NCI-H2107 treated with DMSO at 0.1 percent for 48 hours (cell line): ENCODE results near the gene YIPF3.
"Not testable (repeated sequence)": the region's sequence is repeated elsewhere in the genome, so short reads cannot be mapped to it uniquely, and the experiment has no call there.

ENCODE experiments used
- DNase-seq: peaks from one replicate; lab custom pipeline; 2025; ENCODE audit not compliant: unreplicated experiment; lab: John Stamatoyannopoulos, UW

Gene YIPF3

DNA sequence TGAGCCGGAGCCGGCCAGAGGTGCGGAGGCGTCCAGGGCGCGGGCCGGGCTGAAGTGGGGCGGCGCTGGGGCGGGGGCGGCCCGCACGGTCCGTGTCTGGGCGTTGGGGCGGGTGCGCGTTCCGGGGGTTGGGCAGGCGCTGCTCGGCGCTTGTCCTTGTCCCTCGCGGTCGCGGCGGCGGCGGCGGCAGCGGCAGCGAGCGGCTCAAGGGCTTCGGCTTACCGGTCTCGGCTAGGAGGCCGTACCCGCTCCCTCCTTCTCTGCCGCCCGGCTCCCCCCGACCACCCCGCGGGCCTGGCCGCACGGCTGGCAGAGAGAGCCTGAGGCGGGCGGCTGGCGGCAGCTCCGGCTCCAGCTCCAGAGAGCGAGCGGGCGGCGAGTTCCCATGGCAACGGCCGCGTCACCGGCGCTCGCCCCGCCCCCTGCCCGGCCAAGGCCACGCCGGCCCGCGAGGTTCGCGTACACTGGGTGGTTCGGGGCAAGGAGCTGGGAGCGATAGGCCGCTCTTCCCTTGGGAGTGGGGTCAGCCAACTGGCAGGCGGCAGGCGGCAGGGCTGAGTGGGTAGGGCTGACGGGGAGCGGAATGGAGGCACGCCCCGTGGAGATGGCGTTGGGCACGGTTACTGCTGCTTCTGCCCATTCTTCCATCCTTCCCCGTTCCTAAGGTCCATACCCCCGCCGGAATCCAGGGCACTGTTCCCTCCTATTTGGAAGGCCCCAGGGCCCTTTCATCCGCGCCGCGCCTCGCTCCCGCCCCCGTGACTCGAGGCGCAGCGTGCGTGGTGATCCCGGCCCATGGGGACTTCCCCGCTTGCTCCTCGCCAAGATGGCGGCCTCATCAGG is 6.5 kb downstream of the YIPF3 start, which contains the start of gene LRRC73:
Gene LRRC73 (minus strand): TSS at position 363 of the 843 bp plus-strand sequence. CDS start 561 bp downstream, outside the sequence.
- DNase-seq = no peak

DNA sequence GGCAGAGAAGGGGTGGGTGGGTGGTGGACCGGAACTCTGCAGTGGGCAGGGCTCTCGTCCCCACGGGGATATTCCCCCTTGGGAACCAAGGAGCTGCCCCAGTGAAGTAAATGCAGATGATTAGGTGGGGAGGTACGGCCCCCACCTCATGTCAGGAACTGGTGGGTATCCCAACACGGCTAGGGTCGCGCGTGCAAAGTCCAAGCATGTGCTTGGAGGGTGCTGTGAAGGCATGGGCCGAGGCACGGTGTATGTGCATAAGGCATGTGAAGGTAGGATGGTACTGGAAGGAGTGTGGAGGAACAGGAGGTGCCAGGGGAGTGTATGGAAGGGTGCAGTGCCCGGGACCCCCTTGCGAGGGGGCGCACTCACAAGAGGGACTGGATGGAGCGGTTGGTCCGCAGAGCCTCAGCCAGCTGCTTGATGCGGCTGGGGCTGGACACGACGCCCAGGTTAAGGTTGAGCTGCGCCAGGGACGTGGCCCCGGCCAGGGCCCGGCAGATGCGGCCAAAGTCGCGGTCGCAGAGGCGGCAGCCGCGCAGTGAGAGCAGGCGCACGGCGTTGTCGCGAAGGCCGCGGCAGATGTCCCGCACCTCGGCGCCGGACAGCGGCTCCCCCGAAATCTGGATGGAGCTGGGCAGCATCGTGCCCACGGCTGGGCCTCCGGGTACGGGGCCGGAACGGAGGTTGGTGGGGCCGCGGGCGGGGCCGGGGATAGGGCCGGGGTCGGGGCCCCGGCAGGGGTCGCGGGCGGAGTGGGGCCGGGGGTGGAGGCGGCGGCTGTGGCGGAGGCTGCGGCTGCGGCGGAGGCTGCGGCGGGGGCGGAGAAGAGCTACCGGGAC is 7.4 kb downstream of the YIPF3 start:
- no peak for DNase-seq

DNA sequence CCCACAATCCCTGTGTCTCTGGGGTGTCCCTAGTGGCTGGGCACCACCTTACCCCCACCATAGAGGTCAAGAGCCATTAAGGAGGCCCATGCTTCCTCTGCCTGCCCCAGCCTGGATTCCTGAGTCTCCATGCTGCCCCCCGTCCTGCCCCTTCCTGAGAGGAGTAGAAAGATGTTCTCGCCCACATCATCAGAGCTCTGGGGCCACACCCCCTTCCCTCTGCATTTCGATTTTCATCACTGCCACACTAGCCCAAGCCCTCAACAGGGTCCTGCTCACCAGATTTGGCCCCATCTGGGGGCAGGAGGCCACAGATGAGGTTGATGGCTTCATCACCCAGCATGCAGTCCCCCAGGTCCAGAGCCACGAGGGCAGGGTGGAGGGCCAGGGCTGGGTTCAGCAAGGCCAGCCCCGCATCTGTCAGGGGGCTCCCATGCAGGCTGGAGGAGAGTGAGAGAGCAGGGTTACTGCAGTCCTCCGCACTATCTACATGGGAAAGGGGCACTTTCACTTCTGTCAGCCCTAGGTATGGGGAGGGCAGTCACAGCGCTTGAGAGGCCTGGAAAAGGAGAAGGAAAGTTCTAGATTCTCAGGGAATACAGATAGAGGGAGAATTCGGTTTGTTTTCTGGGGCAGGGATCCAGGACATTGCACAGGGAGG is 8.1 kb downstream of the YIPF3 start:
- no peak for DNase-seq

DNA sequence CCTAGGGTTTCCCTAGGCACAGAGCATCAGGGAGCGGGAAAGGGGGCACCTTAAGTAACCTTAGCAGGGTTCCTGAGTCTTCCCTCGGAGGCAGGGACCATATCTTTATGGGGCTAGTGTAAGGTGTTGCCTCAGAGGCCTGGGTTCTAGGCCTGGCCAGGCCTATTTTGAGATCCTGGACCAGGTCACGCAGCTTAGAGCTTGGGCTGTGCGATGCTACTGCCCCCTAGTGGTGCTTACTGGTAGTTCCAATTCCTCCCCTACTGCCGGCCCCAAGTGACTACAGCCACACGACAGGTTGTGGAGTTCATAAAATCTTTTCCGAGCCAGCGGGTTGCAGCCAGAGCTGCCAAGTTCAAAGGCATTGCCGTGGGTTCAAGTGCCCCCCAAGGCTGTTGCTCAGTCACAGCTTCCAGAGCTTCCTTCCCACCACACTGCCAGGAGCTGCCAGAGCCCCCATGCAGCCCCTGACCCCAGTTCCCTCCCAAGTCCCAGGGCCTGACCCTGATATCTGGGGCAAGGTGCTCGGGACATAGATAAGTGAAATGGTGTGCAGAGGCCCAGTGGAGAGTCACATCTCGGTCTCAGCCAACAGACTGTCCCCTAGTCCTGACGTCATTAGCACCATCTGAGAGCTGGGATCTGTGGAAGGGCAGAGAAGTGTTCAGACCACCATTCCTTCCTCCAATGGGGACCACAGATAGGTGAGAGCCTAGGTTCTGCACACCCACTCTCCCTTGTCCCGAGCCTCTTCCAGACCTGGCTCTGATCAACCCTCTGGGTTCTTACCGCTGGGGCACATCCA is 9.9 kb downstream of the YIPF3 start:
- peak; percentile 28 for DNase-seq

DNA sequence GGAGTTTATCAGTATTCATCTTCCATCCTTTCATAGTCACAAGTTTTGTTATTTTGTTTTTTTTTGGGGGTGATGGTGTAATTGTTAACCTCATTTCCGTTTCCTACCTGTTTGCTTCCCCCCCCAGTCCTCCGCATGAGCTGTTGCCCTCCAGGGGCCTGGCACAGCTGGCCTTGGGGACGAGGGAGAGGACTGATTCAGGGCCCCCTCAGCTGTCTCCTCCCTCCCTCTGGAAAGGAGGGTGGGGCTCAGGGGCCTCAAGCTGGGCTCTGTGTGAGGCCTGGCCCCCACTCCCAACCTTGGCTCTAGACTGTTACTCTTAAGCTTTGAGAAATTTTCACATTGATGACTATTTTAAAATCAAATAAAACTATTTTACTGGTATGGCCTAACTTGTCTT is 10.6 kb downstream of the YIPF3 start:
- no peak for DNase-seq

DNA sequence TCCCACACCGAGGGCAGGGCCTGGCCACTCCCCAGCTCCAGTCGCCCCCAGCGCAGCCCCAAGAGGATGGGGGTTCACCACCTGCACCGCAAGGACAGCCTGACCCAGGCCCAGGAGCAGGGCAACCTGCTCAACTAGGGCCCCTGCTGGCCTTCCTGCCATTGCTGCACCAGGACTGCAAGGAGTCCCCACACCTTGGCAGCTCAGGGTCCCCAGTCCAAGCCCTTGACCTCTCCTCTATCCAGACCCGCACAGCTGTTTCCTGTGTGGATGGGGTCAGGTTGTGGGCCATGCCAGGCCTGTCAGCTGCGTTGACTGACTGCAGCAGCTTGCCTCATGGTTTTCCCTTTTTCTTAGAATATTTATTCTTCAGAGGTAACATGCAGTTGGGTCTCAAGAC is 11.0 kb downstream of the YIPF3 start:
- no peak for DNase-seq

DNA sequence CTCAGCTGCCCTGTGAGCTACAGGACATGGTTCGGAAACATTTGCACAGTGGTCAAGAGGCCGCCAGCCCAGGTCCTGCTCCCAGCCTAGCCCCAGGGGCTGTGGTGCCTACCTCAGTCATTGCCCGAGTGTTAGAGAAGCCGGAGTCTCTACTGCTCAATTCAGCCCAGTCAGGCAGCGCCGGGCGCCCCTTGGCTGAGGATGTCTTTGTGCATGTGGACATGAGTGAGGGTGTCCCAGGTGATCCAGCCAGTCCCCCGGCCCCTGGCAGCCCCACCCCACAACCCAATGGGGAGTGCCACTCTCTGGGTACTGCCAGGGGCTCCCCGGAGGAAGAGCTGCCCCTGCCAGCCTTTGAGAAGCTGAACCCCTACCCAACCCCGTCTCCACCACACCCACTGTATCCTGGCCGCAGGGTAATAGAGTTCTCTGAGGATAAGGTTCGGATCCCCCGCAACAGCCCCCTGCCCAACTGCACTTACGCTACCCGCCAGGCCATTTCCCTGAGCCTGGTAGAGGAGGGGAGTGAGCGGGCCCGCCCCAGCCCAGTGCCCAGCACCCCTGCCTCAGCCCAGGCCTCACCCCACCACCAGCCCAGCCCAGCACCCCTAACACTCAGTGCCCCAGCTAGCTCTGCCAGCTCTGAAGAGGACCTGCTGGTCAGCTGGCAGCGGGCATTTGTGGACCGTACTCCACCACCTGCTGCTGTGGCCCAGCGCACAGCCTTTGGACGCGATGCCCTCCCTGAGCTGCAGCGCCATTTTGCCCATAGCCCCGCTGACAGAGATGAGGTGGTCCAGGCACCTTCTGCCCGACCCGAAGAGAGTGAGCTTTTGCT is 11.8 kb downstream of the YIPF3 start:
- DNase-seq = no peak

DNA sequence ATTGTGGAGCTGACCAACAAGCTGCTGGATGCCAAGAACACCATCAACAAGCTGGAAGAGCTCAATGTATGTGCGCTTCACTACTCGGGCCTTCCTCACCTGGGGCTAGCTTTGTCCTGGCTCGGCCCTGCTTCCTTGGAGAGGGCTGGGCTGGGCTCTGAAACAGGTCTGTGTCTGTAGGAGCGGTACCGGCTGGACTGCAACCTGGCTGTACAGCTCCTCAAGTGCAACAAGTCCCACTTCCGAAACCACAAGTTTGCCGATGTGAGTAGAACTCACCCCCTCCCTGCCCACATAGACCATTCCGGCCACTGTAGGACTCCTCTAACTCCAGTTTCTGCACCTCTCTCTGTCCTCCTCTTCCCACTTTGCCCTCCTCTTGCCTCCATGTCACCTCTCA is 13.3 kb downstream of the YIPF3 start:
- DNase-seq = no peak

DNA sequence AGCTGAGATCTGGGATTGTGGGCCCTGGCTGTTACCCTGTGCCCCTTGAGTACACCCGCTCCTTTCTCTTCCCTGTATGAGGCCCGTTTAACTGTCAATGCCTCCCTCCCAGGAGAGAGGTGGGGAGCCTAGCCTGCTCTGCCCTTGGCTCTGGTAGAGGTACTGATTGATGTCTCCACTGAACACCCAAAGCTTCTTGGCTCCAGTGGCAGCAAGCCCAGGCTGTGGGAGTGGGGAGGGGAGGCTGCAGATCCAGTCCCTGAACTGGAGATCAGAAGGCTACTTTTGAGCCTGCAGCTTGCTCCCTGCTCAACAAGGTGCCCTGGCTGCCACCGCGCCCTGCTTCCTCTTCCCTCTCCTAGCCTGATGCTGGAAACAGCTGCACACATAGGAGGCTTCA is 14.1 kb downstream of the YIPF3 start:
- no peak for DNase-seq

DNA sequence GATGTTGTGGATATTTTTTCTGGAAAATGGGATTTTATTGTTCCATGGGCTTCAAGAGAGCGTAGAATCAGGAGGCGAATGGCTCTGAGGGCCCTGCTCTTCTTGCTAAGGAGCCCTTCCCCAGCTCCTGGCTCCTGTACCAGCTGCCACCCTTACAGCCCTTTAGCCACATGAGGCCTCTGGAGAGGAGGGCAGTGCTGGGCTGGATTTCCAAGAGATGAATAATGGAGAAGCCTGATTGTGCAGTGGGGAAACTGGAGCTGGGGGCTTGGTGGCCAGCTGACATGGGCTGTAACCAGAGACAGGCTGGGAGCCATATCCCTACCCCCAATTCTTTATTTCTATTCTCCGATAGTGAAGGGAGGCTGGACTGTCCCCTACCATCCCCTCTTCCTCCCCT is 15.8 kb downstream of the YIPF3 start:
- no peak for DNase-seq

DNA sequence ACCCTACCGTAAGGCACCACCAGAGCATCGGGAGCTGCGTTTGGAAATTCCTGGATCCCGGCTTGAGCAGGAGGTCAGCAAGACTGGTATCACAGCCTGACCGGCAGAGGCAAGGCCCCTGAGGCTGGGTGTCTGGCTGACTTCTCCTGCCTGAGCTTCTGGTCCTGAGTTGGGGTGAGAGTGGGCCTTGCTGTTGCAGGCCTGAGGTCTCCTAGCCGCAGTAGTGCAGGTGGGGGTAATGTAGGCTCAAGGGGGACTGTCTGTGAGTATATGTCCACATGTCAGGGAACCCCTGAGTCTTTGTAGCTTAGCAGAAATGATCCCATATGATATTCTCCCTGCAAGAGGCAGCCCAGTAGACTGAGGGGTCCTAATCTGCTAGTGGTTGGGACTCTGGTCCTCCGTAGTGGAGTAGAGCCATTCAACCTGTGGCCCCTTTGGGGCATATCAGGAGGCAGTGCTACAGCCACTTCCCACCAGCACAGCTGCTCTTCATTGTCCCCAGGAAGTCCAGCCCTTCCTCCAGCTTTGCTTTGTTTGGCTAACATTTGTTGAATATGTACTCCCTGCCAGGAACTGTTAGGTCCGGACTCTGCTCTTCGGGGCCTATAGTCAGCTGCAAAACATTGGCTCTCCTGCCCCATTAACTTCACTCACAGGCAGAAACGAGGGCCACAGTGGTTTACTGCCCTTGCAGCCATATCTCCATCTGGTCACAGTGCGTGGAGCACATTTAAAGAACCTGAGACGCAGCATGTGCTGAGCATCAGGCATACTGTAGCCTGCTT is 17.5 kb downstream of the YIPF3 start:
- DNase-seq = no peak

DNA sequence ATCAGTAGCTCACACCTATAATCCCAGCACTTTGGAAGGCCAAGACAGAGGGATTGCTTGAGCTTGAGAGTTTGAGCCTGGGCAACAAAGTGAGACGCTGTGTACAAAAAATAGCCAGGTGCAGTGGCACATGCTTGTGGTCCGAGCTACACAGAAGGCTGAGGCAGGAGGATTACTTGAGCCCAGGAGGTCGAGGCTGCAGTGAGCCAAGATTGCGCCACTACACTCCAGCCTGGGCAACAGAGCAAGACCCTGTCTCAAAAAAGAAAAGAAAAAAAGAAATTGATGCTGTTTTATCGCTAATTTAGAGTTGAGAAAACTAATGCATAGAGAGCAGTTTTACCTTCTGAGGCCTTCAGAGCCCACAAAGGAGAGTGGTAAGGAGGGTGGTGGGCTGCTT is 18.4 kb downstream of the YIPF3 start:
- not testable (repeated sequence) for DNase-seq

DNA sequence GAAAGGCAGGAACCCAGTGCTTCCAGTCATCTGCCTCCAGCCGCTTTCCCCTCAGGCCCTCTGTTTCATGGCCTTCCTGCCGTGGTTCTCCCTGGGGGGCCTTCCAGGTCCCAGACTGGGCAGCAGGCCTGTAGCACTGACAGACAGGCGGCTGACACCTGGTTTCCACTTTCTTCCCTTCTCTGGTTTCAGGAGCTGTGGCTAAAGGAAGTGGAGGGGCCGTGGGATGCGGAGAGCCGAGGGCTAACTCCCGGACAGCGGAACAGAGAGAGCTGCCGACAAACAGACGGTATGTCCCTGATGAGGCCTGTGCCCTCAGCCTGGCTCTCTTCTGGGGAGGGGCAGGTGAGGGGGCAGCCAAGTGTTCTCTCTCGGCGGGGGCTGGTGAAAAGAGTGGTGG is 19.0 kb downstream of the YIPF3 start:
- DNase-seq = no peak

DNA sequence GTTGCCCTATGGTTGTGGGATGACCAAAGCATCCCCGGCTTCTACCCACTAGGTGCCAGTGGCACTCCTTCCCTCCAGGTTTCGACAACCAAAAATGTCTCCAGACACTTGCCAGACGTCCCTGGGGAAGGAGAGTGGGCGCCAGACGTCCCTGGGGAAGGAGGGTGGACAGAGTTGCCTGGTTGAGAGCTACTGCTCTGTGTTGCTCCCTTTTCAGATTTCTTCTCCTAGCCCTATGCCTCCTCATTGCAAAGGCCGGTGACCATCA is 19.7 kb downstream of the YIPF3 start:
- no peak for DNase-seq

DNA sequence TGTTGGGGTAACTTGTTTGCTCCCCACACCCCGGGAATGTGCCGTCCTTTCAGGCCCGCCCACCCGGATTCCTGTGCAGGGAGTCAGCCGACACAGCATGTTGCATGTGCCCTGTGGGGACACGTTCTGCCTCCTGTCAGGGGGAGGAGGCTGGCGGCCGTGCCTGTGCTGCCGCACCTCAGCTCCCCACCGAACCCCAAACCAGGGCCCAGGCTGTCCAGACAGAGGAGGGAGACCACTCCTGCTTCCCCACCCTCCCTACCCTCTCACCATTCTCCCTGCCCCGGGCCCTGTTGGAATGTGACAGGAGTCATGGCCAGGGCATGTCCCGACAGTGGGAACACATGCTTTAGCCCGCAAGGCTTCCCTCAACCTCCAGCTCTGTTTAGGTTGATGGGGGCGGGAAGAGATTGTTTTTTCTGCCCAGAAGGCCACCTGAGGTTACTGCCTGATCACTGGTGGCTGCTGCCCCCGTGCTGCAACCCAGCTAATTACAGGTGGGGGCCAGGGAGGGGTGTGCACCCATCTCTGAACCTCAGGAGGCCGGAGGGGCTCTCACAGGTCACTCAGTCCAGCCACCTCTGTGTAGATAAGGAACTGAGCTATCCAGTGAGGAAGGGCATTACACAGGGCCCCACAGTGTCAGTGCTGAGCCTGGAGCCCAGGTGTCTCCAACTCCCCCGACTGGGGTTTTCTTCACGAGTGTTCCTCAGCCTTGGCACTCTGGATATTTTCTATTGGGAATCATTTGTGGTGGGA is 20.2 kb downstream of the YIPF3 start:
- DNase-seq = no peak

DNA sequence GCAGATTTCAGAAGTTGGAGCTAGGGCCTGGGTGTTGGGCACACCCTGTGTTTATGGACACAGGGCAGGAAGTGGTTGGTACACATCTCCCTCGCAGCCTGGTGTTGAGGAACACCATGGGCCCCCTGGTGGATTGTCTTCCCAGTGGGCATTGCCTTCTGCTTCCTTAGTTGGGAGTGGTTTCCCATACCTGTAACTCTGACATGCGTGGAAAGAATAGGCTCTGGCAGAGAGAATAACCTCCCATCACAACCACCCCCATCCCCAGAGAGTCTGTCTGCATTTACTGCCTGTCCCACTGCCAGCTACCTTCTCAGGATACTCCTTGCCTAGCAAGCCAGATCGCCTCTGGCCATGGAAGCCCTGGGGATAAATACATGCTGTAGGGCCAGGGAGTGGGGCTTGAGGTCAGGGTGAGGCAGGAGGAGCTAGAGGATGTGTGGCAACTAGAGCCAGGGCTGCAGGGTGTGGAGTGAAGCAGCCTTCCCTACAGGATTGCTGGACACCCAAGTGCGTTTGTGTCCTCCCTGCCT is 21.3 kb downstream of the YIPF3 start:
- no peak for DNase-seq

DNA sequence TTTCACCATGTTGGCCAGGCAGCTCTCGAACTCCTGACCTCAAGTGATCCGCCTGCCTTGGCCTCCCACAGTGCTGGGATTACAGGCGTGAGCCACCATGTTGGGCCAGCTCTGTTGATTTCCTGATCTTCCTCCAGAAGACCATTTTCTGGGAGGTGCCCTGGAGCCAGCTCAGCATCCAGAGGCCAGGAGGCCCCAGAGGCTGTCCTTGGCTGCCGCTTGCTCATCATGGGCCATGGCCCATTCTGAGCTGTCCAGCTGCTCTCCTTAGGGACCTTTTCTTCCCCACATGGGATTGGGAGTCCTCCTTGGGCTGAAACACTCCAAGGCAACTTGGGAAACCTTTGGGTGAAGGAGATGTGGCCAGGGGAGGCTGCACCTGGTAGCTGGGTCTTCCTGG is 22.0 kb downstream of the YIPF3 start:
- DNase-seq = no peak

DNA sequence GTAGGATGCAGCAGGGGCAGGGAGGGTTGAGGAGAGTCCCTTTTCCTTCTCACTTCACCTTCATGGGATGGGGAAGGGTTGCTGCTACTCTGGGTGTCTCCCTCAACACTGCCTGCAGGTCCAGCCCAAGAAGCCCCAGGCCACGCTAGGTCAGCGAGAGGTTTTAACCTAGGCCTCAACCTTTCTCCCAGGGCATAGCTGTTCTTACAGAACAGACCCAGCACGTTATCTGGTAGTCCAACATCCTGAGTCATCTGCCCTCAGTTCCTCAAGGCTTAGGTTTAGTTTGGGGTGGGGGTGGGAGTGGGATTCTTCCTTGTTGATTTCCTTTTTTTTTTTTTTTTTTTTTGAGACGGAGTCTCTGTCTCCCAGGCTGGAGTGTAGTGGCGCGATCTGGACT is 22.4 kb downstream of the YIPF3 start:
- DNase-seq = no peak
